ENCODE results near the gene UBXN6.
A peak's percentile ranks its signal among the peaks of the same experiment; 100 is the strongest.

The UBXN6 gene

GRCh38 chr19:4494691-4495064, 37.1 kb upstream of the UBXN6 start:
- no peak for DNase-seq (ENCODE audit: extremely low spot score, insufficient read length, low read depth)
- no peak for FAIRE-seq

DNA sequence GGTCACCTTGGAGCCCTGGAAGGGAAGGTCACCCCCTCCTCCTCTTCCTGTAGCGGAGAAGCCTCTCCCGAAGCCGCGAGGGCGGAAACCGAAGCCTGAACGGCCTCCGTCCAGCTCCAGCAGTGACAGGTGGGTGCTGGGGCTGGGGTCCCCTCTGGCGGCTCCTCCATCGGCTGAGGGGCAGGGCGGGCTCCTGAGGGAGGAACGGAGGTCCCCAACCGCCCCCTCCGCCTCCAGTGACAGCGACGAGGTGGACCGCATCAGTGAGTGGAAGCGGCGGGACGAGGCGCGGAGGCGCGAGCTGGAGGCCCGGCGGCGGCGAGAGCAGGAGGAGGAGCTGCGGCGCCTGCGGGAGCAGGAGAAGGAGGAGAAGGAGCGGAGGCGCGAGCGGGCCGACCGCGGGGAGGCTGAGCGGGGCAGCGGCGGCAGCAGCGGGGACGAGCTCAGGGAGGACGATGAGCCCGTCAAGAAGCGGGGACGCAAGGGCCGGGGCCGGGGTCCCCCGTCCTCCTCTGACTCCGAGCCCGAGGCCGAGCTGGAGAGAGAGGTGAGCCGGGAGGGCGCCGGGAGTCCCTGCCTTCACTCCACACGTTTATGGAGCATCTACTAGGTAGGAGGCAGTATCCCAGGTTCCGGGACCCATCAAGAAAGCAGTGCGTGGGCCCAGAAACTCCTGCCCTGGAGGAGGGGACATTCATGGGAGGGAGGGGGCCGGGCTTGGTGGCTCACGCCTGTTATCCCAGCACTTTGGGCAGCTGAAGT, 36.5 kb upstream of the UBXN6 start:
- DNase-seq (ENCODE audit: extremely low spot score, insufficient read length, low read depth) = no peak
- no peak for FAIRE-seq

DNA sequence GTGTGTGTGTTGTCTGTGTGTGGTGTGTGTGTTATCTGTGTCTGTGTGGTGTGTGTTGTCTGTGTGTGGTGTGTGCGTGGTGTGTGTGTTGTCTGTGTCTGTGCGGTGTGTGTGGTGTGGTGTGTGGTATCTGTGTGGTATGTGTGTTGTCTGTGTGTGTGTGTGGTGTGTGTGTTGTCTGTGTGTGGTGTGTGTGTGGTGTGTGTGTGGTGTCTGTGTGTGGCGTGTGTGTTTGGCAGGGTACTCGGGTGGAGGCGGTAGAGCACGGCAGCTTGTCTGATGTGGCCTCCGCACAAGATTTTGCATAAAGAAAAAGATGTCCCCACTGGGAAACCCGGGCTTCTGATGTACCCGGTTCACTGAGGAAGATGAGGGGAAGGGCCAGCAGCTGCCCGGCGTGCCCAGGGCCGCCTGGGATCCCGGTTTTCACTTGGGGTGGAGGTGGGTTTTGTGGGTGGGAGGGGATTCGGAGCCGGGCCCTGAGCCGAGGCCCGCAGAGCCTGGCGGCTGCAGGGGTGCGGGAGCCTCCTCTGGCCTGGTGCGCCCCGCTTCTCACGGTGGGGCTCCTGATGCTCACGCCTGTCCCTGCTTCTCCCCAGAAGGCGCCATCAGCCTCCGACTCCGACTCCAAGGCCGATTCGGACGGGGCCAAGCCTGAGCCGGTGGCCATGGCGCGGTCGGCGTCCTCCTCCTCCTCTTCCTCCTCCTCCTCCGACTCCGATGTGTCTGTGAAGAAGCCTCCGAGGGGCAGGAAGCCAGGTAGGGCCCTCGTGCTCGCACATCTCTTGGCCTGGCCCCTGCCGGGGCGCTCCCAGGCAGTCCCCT, 35.7 kb upstream of the UBXN6 start:
- FAIRE-seq (no peak), DNase-seq (ENCODE audit: extremely low spot score, insufficient read length, low read depth) (no peak)

DNA sequence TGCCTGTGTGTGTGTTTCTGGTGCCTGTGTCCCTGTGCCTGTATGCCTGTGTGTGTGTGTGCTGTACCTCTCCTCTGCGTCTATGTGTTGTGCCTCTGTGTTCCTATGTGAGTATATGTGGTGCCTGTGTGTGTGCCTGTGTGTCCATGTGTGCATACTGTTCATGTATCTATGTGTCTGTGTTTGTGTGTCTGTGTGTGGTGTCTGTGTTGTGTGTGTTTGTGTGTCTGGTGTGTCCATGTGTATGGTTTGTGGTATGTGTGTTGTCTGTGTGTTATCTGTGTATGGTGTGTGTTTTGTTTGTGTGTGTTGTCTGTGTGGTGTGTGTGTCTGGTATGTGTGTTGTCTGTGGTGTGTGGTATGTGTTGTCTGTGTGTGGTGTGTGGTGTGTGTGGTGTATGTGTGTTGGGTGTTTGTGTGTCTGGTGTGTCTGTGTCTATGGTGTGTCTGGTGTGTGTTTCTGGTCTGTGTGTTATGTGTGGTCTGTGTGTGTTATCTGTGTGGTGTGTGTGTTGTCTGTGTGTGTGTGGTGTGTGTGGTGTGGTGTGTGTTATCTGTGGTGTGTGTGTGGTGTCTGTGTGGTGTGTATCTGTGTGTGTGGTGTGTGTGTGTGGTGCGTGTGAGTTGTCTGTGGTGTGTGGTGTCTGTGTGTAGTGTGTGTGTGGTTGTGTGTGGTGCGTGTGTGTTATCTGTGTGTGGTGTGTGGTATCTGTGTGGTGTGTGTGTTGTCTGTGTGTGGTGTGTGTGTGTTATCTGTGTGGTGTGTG, 34.9 kb upstream of the UBXN6 start:
- FAIRE-seq (peak; percentile 75), DNase-seq (ENCODE audit: extremely low spot score, insufficient read length, low read depth) (no peak)

DNA sequence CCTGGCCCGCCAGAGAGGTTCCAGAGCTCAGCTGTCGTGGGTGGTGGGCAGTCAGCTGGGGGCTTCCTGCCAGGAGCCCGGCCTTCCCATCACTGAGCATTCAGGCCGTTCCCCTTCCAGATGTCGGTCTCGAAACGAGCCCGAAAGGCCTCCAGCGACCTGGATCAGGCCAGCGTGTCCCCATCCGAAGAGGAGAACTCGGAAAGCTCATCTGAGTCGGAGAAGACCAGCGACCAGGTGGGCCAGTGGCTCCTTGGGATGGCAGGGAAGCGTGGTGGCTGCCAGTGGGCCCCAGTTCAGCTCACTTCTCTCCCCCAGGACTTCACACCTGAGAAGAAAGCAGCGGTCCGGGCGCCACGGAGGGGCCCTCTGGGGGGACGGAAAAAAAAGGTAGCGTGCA, 33.9 kb upstream of the UBXN6 start:
- no peak for DNase-seq (ENCODE audit: extremely low spot score, insufficient read length, low read depth)
- FAIRE-seq = no peak

GRCh38 chr19:4488496-4488895, 30.9 kb upstream of the UBXN6 start:
- FAIRE-seq (no peak), DNase-seq (ENCODE audit: extremely low spot score, insufficient read length, low read depth) (no peak)

DNA sequence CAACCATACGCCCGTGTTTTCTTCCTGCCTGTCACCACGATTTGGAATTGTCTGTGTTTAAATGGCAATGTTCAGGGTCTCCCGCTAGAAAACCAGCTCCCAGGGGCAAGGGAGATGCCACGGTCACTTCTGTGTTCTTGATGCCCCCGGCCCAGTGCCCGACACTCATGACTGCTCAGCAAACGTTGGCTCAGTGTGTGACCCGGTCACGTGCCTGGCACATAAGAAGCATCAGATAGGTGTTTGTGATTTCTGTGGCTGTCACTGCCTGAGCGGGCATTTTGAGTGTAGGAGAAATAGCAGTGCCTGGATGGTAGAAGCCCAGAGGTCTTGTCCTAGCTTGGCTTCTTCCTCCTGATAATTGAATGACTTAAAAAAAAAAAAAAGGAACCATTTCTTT, 30.0 kb upstream of the UBXN6 start:
- FAIRE-seq (no peak), DNase-seq (ENCODE audit: extremely low spot score, insufficient read length, low read depth) (no peak)

GRCh38 chr19:4483385-4483784, 25.8 kb upstream of the UBXN6 start:
- FAIRE-seq = no peak
- no peak for DNase-seq (ENCODE audit: extremely low spot score, insufficient read length, low read depth)

GRCh38 chr19:4482721-4483364, 25.2 kb upstream of the UBXN6 start:
- FAIRE-seq = no peak

GRCh38 chr19:4477034-4477801, 19.6 kb upstream of the UBXN6 start:
- DNase-seq (ENCODE audit: extremely low spot score, insufficient read length, low read depth) (no peak), FAIRE-seq (no peak)

More at GRCh38 chr19:4482721-4483364, 25.2 kb upstream of the UBXN6 start:
- DNase-seq (ENCODE audit: extremely low spot score, insufficient read length, low read depth) = no peak

- FAIRE-seq = peak; percentile 75
- no peak for DNase-seq (ENCODE audit: extremely low spot score, insufficient read length, low read depth)
Observed at GRCh38 chr19:4474514-4475022, 17.0 kb upstream of the UBXN6 start.

DNA sequence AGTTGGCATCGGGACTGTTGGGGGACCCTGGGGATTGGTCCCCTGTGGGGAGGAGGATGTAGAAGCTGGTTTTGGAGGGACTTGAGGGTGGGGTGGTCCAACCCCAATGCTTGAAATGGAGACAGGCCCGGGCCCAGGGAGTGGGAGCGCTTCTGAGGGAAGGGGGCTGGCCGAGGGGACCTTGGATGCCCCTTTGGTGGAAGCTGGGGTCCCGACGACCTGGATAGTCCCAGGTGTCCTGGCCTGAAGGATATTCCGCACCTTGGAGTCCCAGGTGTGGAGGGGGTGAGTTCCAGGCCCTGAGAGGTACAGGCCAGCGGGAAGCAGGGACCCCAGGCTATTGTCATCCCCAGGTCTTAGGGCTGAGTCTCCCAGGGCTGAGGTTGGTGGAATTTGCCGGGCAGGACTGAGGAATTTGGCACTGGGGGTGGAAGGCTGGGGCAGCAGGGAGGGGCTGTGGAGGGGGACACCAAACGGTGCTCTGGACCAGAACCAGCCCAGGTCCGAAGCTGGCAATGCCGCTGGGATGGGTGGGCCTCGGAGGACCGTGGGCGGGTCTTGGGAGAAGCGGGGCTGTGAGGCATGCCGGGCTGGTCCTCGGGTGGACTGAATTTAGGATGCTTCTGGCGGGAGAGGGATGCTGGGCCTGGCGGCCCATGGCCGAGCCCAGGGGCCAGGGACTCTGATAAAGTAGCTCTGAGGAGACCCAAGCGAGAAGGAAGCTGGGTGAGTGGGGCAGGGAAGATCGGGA, 16.3 kb upstream of the UBXN6 start:
- no peak for FAIRE-seq
- no peak for DNase-seq (ENCODE audit: extremely low spot score, insufficient read length, low read depth)

DNA sequence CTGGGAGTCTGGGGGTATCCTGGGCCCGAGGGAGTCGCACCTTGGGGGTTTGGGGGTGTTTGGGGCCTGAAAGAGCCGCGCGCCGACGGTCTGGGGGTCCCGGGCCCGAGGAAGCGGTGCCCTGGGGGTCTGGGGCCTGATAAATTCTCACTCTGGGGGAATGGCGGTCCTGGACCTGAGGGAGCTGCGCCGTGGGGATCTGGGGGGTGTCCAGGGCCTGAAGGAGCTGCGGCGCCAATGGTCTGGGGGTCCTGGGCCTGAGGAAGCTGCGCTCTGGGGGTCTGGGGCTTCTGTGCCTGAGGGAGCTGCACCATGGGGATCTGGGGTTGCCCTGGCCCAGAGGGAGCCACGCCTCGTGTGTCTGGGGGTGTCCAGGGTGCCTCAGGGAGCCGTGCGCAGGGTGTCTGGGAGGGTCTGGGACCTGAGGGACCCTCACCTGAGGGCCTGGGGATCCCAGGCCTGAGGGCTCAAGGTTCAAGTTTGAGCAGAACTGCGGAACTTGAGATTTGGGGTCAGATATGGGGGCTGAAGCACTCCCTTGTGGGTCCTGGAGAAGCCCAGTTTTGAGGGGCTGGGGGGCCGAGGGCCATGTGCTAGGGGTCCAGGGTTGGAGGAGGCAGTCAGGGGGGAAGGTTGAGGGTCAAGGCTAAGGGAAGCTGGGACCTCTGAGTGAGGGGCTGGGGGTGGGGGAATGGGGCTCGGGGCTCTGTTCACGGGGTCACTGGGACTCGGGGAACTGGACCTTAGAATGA, 15.6 kb upstream of the UBXN6 start:
- DNase-seq (ENCODE audit: extremely low spot score, insufficient read length, low read depth) (no peak), FAIRE-seq (no peak)

DNA sequence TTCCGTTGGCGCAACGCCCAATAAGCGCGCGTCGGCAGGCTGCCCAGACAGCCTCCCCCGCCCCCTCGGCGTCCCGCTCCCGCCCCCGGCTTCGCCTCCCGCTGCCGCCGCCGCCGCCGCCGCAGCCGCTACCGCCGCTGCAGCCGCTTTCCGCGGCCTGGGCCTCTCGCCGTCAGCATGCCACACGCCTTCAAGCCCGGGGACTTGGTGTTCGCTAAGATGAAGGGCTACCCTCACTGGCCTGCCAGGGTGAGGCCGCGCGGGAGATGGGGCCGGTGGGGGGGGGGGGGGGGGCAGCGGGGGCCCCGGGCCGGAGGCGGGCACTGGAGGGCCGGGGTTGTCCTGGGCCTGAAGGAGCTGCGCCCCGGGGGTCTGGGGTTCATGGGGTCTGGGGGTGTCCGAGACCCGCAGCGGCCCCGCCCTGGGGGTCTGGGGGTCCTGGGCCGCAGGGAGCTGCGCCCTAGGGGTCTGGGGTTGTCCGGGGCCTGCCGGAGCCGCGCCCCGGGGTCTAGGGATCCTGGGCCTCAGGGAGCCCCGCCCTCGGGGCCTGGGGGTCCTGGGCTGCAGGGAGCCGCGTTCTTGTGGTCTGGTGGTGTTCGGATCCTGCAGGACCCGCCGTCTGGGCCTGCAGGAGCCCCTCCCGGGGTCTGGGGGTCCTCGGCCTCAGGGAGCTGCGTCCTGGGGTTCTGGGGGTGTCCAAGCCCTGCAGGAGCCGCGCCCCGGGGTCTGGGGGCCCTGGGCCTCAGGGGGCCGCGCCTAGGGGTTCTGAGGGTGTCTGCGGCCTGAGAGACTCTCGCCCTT, 14.8 kb upstream of the UBXN6 start, which contains the start of gene HDGFL2:
Gene HDGFL2, plus strand, starts transcription at position 124 of the 801 bp plus-strand sequence. Its CDS starts 54 bp downstream, at position 178.
- DNase-seq (ENCODE audit: extremely low spot score, insufficient read length, low read depth) (no peak), FAIRE-seq (no peak)

GRCh38 chr19:4471403-4472173, 14.0 kb upstream of the UBXN6 start:
- FAIRE-seq = peak; percentile 100
- peak; percentile 98 for DNase-seq (ENCODE audit: extremely low spot score, insufficient read length, low read depth)

DNA sequence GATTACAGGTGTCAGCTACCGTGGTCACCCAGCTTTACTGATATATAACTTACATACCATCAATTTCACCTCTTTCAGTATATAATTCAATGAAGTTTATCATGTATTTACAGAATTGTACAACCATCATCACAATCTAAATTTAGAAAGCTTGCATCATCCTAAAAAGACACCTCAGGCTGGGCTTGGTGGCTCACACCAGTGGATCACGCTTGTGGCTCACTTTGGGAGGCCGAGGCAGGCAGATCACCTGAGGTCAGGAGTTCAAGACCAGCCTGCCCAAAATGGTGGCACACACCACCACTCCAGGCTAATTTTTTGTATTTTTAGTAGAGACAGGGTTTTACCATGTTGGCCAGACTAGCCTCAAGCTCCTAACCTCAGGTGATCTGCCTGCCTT, 10.2 kb upstream of the UBXN6 start:
- no peak for DNase-seq (ENCODE audit: extremely low spot score, insufficient read length, low read depth)
- no peak for FAIRE-seq

All from GM18507 (cell line).